GM19025 (cell line): ENCODE measurements around the gene ADK.

Experiments
- ATAC-seq: cut with Tn5 transposase; IDR thresholded peaks from one replicate; pipeline ENCODE4 v1.9.1; 2021; ENCODE audit warnings: mild to moderate bottlenecking, low read depth, moderate library complexity; ENCODE audit not compliant: unreplicated experiment

Gene ADK

GRCh38 chr10:74400186-74400585 is 249.2 kb downstream of the ADK start:
- no peak for ATAC-seq

DNA sequence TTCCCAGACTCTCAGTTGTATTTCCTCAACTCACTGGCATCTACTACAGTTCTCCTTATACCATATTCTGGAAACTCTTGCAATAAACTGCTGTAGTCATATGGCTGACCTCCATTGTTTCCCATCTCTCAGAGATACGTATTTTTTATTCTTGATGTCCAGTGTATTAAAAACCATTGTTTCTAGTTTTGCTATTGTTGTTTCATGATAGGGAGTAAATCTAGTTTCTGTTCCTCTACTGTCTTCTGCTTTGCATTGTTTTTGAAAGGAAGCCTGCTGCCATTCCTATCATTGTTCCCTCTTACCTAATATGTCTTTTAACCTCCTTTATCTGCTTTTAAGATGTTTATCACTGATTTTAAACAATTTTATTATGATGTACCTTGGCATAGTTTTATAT is 255.0 kb downstream of the ADK start:
- no peak for ATAC-seq

DNA sequence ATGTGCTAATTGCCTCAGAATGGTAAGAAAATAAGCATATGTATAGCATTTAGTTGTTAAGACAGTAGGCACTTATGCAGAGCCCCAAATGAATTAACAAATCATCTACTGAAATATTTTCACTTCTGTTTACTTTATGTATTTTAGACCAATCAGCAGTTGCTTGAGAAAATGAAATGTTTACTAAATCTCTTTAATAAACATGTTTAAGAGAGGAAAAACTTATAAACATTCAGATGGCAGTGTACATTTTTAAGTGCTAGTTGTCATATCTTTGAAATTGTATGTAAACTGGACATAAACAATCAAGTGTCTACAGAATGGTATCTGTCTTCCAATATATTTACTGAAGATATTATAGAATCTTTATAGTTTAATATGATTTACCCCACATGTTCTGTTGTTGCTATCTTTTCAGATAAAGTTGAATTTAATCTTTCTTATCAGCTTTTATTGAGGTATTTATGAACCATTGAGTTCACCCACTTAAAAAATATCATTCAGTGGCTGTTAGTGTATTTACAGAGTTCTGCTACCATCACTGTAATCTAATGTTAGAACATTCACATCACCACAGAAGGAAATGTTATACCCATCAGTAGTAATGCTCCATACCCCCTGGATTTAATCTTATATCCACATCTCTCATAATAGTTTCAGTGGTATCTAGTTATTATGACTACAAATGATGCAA is 264.3 kb downstream of the ADK start:
- no peak for ATAC-seq

DNA sequence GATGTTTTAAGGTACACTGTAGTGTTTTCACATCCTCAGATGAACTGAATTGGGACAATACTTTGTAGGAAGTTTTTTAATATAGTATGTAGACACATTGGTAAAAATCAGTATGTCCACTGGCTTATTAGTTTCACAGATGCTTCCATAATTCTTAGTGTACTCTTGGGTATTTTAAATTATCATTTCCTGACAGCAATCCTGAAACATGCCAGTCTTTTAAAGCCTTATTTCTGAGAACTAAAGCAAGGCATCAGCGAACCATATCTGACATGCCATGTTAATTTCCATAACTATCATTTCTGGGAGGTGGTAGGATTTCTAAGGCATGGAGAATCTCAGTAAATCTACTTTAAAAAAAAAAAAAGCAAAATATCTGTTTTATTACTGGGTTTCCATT is 266.4 kb downstream of the ADK start:
- no peak for ATAC-seq

DNA sequence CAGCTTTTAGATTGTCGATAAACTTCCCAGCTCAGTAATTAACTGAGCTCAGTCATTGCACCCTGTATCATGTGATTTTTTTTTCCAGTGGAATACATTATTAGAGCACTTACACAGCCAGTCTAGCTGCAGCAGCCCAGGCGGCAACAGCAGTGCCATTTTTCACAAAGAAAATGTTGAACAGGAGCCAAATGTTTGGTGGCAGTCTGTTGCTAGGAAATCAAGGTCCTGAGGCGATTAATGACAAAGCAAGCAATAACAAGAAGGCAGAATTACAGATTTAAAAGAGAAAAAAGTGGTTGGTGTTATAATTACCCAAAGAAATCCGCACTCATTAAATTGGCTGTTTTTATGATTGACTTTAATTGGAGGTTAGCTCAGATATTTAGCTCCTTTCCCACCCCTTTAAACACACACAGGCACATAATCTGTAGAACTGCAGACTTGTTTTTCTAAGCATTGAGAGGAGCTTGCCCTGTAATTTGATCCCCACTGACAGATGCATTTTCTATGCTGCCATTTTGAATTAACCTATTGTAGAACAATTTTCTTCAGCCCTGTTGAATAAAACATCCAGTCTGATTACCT is 267.4 kb downstream of the ADK start:
- no peak for ATAC-seq

GRCh38 chr10:74419491-74419951 is 268.5 kb downstream of the ADK start:
- ATAC-seq: no peak

DNA sequence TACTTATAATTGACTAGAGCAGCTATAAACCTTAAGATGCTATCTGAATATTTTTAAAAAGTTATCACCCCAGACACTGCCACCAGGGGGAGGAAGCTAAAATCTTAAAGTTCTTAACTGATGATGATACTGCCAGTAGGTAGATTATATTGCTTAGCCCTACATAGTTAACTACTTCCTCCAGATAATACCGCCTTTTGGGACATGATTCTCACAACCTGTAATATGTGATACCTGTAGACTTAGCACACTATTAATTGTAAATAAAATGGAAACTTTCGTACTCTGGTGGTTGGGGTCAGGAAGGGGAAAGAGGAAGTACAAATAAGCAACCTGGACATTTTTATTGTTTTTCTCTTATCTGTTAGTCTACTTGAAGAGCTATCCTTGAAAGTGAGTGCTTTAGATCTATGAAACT is 268.9 kb downstream of the ADK start:
- ATAC-seq: no peak

DNA sequence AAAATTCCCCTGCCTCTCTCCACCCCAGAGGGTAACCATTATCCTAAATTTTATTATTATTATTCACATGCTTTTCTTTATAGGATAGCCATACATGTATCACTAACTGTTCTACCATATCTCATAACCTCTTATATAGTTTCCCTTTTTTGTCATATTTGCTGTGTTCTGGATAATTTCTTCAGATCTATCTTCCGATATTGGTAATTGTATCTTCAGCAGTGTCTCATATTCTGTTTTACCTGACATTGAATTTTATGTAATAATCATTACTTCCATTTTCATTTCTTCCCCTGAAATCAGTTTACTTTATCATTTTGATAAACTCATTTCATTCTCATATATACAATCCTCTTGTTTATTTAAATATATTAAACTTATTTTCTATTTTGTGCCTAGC is 273.5 kb downstream of the ADK start:
- no peak for ATAC-seq

- ATAC-seq: no peak
Measured at GRCh38 chr10:74425456-74426001, 274.5 kb downstream of the ADK start.

- no peak for ATAC-seq
Measured at GRCh38 chr10:74431816-74432215, 280.8 kb downstream of the ADK start.

- no peak for ATAC-seq
Measured at GRCh38 chr10:74432841-74433594, 282.0 kb downstream of the ADK start.

GRCh38 chr10:74433595-74433956 is 282.6 kb downstream of the ADK start:
- ATAC-seq: no peak

DNA sequence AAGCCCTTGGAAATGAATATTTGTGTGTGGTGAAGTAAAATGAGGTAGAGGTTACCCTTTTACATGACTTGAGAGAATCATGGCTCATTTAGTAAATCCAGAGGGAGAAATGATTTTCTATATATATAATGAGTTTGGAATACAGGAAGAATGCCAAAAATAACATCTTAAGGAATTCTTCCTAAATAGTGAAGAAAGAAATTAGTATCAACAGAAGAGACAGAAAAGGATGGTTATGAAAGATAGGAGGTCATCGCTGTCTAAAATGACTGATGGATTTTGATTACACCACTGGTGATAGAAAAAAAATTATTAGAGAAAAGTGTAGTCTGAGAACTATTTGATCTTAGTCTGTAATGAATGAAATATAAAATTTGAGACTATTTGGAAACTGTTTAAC is 283.0 kb downstream of the ADK start:
- no peak for ATAC-seq

DNA sequence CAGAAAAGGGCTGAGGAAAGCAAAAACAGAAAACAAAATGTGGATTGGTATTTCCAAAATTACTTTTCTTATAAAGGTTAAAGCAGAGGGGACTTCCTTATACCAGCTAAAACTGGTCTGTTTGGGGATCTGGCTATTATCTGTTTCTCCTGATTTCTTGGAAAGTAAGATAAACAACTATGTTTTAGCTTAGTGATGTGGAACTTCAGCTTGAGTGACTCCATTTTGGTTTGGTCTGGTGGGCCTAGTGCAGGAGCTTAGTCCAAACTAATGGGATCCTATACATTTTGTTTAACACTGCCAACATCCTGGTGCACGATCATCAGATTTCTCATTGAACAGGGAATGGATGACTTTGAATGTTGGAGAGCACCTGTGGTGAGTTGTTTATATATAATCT is 283.5 kb downstream of the ADK start:
- no peak for ATAC-seq

DNA sequence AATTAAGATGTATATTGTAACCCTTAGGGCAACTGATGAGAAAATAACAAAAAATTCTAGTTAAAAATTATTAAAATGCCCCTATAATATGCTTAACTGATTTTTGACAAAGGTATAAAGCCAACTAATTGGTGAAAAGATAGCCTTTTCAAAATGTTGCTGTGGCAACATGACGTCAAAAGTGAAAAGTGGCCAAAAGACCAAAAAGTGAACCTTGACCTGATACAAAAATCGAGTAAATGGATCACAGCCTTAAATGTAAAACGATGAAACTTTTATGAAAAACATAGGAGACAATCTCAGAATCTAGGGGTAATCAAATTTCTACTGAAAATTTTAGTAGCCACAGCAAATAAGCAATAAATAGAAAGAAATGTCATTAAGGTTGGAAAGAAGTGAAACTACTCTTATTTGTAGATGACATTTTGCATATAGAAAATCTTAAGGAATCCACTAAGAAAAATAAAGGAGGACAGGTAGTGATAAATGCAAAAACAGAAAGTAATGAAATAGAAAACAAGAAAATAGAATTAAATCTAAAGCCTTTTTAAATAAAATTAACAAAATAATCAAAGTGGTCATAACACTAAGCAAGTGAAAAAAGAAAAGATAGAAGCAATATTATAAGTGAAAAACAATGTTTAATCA is 285.6 kb downstream of the ADK start:
- ATAC-seq: no peak

DNA sequence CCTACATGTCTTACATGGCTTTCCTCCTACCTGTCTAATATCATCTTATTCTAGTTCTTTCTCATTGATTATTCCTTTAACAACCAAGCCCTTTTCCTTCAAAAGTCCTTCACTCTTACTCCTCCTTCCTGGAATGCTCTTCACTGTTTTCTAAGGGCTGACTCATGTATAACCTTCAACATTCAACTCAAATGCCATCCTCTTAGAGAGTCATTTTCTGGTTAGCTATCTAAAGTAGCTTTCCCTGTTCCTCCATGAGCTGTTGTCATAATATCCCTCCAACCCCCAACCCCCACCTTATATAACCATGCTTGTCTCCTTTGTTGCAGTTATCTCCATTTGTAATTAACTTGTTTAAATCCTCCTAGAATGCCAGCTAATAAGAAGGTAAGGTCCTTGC is 286.8 kb downstream of the ADK start:
- ATAC-seq: no peak

DNA sequence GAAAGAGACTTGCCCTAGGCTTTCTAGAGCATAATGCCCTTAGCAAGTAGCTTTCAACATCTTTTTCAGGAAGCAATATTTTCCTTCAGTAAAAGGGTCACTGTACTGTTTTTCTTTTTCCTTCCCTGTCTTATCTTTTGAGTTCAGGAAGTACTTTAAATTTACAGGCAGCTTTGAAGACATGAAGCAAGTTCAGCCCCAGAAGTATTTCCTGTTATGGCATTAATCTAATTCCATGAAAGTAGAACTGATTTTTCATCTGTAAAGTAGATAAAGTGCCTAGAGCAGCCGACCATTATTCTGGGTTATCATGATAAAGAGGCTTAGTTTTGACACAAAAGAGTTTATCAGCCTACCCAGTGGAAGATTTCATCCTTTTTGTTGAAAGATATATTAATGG is 288.2 kb downstream of the ADK start:
- ATAC-seq: no peak

- no peak for ATAC-seq
Measured at GRCh38 chr10:74445493-74445892, 294.5 kb downstream of the ADK start.

DNA sequence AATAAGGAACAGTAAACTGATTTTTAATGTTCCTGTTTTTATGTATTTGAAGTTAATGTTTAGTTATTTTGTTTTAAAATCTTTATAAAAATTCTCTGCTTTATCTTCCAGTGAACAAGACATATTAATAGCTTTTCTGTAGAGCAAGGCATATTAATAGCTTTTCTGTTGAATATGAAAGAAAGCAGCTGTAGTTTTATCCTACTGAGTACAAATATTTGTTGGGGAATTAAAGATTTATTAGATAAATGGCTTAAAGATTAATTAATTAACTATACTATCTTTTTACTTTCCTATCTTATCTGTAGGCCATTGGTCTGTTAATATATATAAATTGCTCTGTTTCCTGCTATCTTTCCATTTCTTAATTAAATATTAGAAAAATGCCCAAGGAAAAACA is 299.6 kb downstream of the ADK start:
- no peak for ATAC-seq

GRCh38 chr10:74451127-74451829 is 300.3 kb downstream of the ADK start:
- no peak for ATAC-seq
